Activated naive CD4-positive, alpha-beta T cell treated with anti-CD3 and anti-CD28 coated beads for 36 hours (primary cell): ENCODE results near the gene PIGM. TPM values are rescaled to one million over a fixed set of nuclear protein-coding genes. Genes with fewer than 3 reads are reported as not detected.
A peak's percentile ranks its signal among the peaks of the same experiment; 100 is the strongest.

Experiments
- CTCF ChIA-PET: fragments of 350-600 bp; sonication (Branson Sonifier 250); formaldehyde crosslinking; loops from one replicate; lab custom pipeline; 2021; ENCODE audit warnings: antibody characterized with exemption; lab: Charles Lee
- DNase-seq: peaks from one replicate; pipeline ENCODE4 v3.0.0-alpha.2; 2020
- H3K27ac Mint-ChIP-seq: one replicate; pipeline ENCODE4 v1.8.0; 2021; ENCODE audit warnings: mild to moderate bottlenecking, mixed read lengths
- H3K27me3 Mint-ChIP-seq: one replicate; pipeline ENCODE4 v1.8.0; 2021; ENCODE audit warnings: low read depth, mixed read lengths
- H3K36me3 Mint-ChIP-seq: one replicate; pipeline ENCODE4 v1.8.0; 2021; ENCODE audit warnings: low read depth, mixed read lengths
- H3K4me1 Mint-ChIP-seq: one replicate; pipeline ENCODE4 v1.8.0; 2021; ENCODE audit warnings: low read depth, mixed read lengths
- H3K4me3 Mint-ChIP-seq: one replicate; pipeline ENCODE4 v1.8.0; 2021; ENCODE audit warnings: mild to moderate bottlenecking, moderate library complexity, mixed read lengths
- H3K9me3 Mint-ChIP-seq: one replicate; pipeline ENCODE4 v1.8.0; 2021; ENCODE audit warnings: mixed read lengths
- intact Hi-C: fragments of 100-400 bp; cut with micrococcal nuclease; formaldehyde crosslinking; loops from one replicate; pipeline ENCODE4 v1.15.1; 2023
- total RNA-seq, 2 experiments: library from RNA; stranded (reverse); gene quantifications; one replicate each; pipeline ENCODE4 v1.2.3, GENCODE V29; 2021

Gene PIGM
- total RNA-seq, 2 experiments from 2014 or later: 2.6 TPM

- Mint-ChIP-seq H3K4me3 (peak overlapping the region; percentile 82), H3K4me1 (peaks cover 16% of the 10 kb centered on the region), H3K9me3 (no peaks in the 10 kb centered on the region), H3K27me3 (peaks cover 15% of the 10 kb centered on the region), H3K36me3 (no peaks in the 10 kb centered on the region), H3K27ac (no peak overlapping the region)
- intact Hi-C loops: loop anchor here (2.0 kb wide), 1 partner anchor 40 kb away; the partner anchor contains the start of gene PIGM
- peak; percentile 62 for DNase-seq
- CTCF ChIA-PET: interaction anchor here (1.1 to 21.7 kb wide), 5 partner anchors 9 to 93 kb away, joined by 3 to 565 read pairs (median 7); partner anchors contain the start of gene IGSF8
These were observed 38.7 kb upstream of the PIGM start for GRCh38 chr1:160070243-160071163.

GRCh38 chr1:160069460-160070231 lies 37.9 kb upstream of the PIGM start, which contains the start of gene KCNJ10:
Gene KCNJ10, minus strand, starts transcription at chr1:160070160. Its CDS starts 27,628 bp downstream, at chr1:160042532.
- H3K36me3 Mint-ChIP-seq: no peaks in the 10 kb centered on the region
- H3K4me1 Mint-ChIP-seq: peaks cover 16% of the 10 kb centered on the region
- H3K4me3 Mint-ChIP-seq: peak within 1 kb of the TSS; percentile 82
- H3K27ac Mint-ChIP-seq: no peak within 1 kb of the TSS
- intact Hi-C loops: loop anchor here (2.0 kb wide), 1 partner anchor 39 kb away; the partner anchor contains the start of gene PIGM
- CTCF ChIA-PET: interaction anchor here (1.1 to 21.7 kb wide), 3 partner anchors 10 to 92 kb away, joined by 3 to 565 read pairs (median 18); no protein-coding TSS in a partner anchor
- no peak for DNase-seq
- peaks cover 15% of the 10 kb centered on the region for H3K27me3 Mint-ChIP-seq
- no peaks in the 10 kb centered on the region for H3K9me3 Mint-ChIP-seq

GRCh38 chr1:160068225-160068624 lies 36.4 kb upstream of the PIGM start:
- Mint-ChIP-seq H3K9me3 (no peaks in the 10 kb centered on the region), H3K4me1 (peaks cover 16% of the 10 kb centered on the region), H3K4me3 (no peak overlapping the region), H3K27ac (no peak overlapping the region), H3K36me3 (no peaks in the 10 kb centered on the region), H3K27me3 (peaks cover 13% of the 10 kb centered on the region)
- intact Hi-C loops: no loop called here
- CTCF ChIA-PET: interaction anchor here (1.0 to 3.0 kb wide), 5 partner anchors 8 to 60 kb away, joined by 4 to 19 read pairs (median 9); no protein-coding TSS in a partner anchor
- DNase-seq: no peak

DNA sequence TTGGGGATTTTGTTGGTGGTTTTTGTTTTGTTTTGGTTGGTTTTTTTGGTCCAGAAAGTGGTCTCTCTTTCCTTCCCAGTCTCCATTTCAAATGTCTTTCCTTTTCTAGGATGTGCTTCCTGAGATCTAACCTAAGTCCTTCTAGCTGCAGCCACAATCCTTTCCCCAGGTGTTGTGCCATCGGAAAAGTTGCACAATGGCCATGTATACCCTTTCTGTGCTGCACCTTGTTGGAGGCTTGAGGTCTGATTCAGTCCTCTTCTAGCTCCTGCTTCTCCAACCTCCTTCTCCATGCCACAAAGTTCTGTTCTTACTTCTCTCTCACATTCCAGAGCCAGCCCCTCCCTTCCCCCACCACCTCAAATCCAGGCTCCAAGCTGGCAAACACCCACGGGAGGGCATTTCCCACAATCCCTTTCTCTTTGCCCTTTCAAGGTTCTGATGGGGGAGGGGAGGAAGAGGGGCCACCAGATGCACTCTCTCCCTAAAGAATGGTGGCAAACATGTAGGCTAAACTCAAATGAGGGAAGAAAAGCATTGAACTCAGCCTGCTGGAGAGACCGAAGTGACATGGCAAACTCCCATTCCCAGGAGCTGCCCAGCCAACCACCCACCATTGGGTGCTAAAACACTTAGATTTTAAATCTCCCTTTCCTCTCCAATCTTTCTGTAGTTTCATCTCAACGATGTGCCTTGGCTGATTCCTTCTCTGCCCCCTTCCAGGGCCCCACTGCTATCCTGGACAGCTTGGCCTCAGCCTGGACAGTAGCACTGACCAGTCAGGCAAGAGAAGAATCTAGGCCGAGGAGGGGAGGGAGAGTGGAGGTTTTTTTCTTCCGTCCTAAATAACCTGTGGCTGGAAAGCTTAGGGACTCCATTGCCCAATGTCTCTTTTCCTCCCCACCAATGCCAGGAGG lies 35.3 kb upstream of the PIGM start:
- Mint-ChIP-seq H3K4me3 (no peak overlapping the region), H3K9me3 (no peaks in the 10 kb centered on the region), H3K27me3 (peaks cover 12% of the 10 kb centered on the region), H3K36me3 (no peaks in the 10 kb centered on the region), H3K27ac (no peak overlapping the region), H3K4me1 (peaks cover 16% of the 10 kb centered on the region)
- CTCF ChIA-PET: interaction anchor here (1.0 to 3.0 kb wide), 6 partner anchors 9 to 31 kb away, joined by 3 to 19 read pairs (median 8); no protein-coding TSS in a partner anchor
- DNase-seq: no peak
- intact Hi-C loops: no loop called here

- intact Hi-C loops: no loop called here
- DNase-seq: no peak
- no peak overlapping the region for H3K4me3 Mint-ChIP-seq
- H3K36me3 Mint-ChIP-seq: no peaks in the 10 kb centered on the region
- H3K9me3 Mint-ChIP-seq: no peaks in the 10 kb centered on the region
- CTCF ChIA-PET: interaction anchor here (3.2 to 29.2 kb wide), 2 partner anchors 16 to 19 kb away, joined by 22 to 565 read pairs; partner anchors contain the start of genes KCNJ10 and KCNJ9
- peaks cover 2% of the 10 kb centered on the region for H3K4me1 Mint-ChIP-seq
- H3K27me3 Mint-ChIP-seq: peaks cover 2% of the 10 kb centered on the region
- no peak overlapping the region for H3K27ac Mint-ChIP-seq
These were observed 33.0 kb upstream of the PIGM start for GRCh38 chr1:160064746-160065145.

GRCh38 chr1:160064164-160064563 lies 32.4 kb upstream of the PIGM start:
- Mint-ChIP-seq H3K27me3 (no peaks in the 10 kb centered on the region), H3K9me3 (no peaks in the 10 kb centered on the region), H3K4me1 (no peaks in the 10 kb centered on the region), H3K36me3 (no peaks in the 10 kb centered on the region), H3K27ac (no peak overlapping the region), H3K4me3 (no peak overlapping the region)
- intact Hi-C loops: no loop called here
- DNase-seq: no peak
- CTCF ChIA-PET: interaction anchor here (3.2 to 29.2 kb wide), 2 partner anchors 16 to 18 kb away, joined by 22 to 565 read pairs; partner anchors contain the start of genes KCNJ10 and KCNJ9

- no peak for DNase-seq
- intact Hi-C loops: no loop called here
- H3K4me3 Mint-ChIP-seq: no peak overlapping the region
- no peaks in the 10 kb centered on the region for H3K4me1 Mint-ChIP-seq
- H3K9me3 Mint-ChIP-seq: no peaks in the 10 kb centered on the region
- H3K27me3 Mint-ChIP-seq: no peaks in the 10 kb centered on the region
- CTCF ChIA-PET: interaction anchor here (3.2 to 29.2 kb wide), 2 partner anchors 17 kb away, joined by 22 to 565 read pairs; partner anchors contain the start of genes KCNJ10 and KCNJ9
- no peak overlapping the region for H3K27ac Mint-ChIP-seq
- H3K36me3 Mint-ChIP-seq: no peaks in the 10 kb centered on the region
These were observed 31.4 kb upstream of the PIGM start for GRCh38 chr1:160063176-160063575.

- no peak for DNase-seq
- H3K9me3 Mint-ChIP-seq: no peaks in the 10 kb centered on the region
- H3K27me3 Mint-ChIP-seq: no peaks in the 10 kb centered on the region
- no peak overlapping the region for H3K27ac Mint-ChIP-seq
- H3K4me3 Mint-ChIP-seq: no peak overlapping the region
- H3K4me1 Mint-ChIP-seq: no peaks in the 10 kb centered on the region
- no peaks in the 10 kb centered on the region for H3K36me3 Mint-ChIP-seq
- intact Hi-C loops: no loop called here
- CTCF ChIA-PET: interaction anchor here (29.2 kb wide), 1 partner anchor 18 kb away, joined by 565 read pairs; the partner anchor contains the start of genes KCNJ10 and KCNJ9
These were observed 30.4 kb upstream of the PIGM start for GRCh38 chr1:160062230-160062532.

GRCh38 chr1:160061369-160062229 lies 29.8 kb upstream of the PIGM start:
- H3K36me3 Mint-ChIP-seq: no peaks in the 10 kb centered on the region
- no peaks in the 10 kb centered on the region for H3K4me1 Mint-ChIP-seq

GRCh38 chr1:160058087-160058486 lies 26.3 kb upstream of the PIGM start:
- CTCF ChIA-PET: interaction anchor here (4.6 to 29.2 kb wide), 2 partner anchors 11 to 22 kb away, joined by 27 to 565 read pairs; partner anchors contain the start of genes KCNJ10 and KCNJ9
- intact Hi-C loops: loop anchor here (2.0 kb wide), 1 partner anchor 27 kb away; no protein-coding TSS in a partner anchor
- no peak overlapping the region for H3K27ac Mint-ChIP-seq
- DNase-seq: no peak
- H3K4me3 Mint-ChIP-seq: no peak overlapping the region
- no peaks in the 10 kb centered on the region for H3K9me3 Mint-ChIP-seq
- H3K4me1 Mint-ChIP-seq: no peaks in the 10 kb centered on the region
- H3K36me3 Mint-ChIP-seq: no peaks in the 10 kb centered on the region
- peaks cover 6% of the 10 kb centered on the region for H3K27me3 Mint-ChIP-seq

More at GRCh38 chr1:160061369-160062229, 29.8 kb upstream of the PIGM start:
- Mint-ChIP-seq H3K27me3 (no peaks in the 10 kb centered on the region), H3K4me3 (no peak overlapping the region), H3K27ac (no peak overlapping the region), H3K9me3 (no peaks in the 10 kb centered on the region)
- intact Hi-C loops: no loop called here
- DNase-seq: no peak
- CTCF ChIA-PET: interaction anchor here (29.2 kb wide), 1 partner anchor 19 kb away, joined by 565 read pairs; the partner anchor contains the start of genes KCNJ10 and KCNJ9
